Trophoblast cell (in vitro differentiated cells and primary cell): ENCODE measurements around the gene KIRREL3.

ENCODE experiments used
- DNase-seq, 2 donors: peaks; one replicate each; pipeline ENCODE4 v3.0.0-alpha.2; 2016
- H2AFZ ChIP-seq: 2 replicates; pipeline ENCODE4 v1.6.1; 2013; ENCODE audit warnings: low read length, moderate library complexity, mild to moderate bottlenecking; ENCODE audit not compliant: insufficient read depth, poor library complexity
- H2AK5ac ChIP-seq: 2 replicates; pipeline ENCODE4 v1.6.1; 2013; ENCODE audit warnings: mild to moderate bottlenecking, low read length
- H2BK120ac ChIP-seq: 2 replicates; pipeline ENCODE4 v1.6.1; 2013; ENCODE audit warnings: low read length, mild to moderate bottlenecking, moderate library complexity; ENCODE audit not compliant: insufficient read depth, poor library complexity
- H2BK12ac ChIP-seq: 2 replicates; pipeline ENCODE4 v1.6.1; 2013; ENCODE audit warnings: mild to moderate bottlenecking, low read length, moderate library complexity
- H2BK5ac ChIP-seq: 2 replicates; pipeline ENCODE4 v1.6.1; 2013; ENCODE audit warnings: low read length, low read depth, moderate library complexity, mild to moderate bottlenecking; ENCODE audit not compliant: poor library complexity
- H3K14ac ChIP-seq: 2 replicates; pipeline ENCODE4 v1.6.1; 2013; ENCODE audit warnings: mild to moderate bottlenecking, low read length
- H3K18ac ChIP-seq: 2 replicates; pipeline ENCODE4 v1.6.1; 2013; ENCODE audit warnings: mild to moderate bottlenecking, low read length
- H3K23ac ChIP-seq: 2 replicates; pipeline ENCODE4 v1.6.1; 2013; ENCODE audit warnings: low read length
- H3K27ac ChIP-seq: 2 replicates; pipeline ENCODE4 v1.5.1; 2013; ENCODE audit warnings: low read depth, mild to moderate bottlenecking, inconsistent platforms, low read length, moderate library complexity
- H3K27me3 ChIP-seq: 2 replicates; pipeline ENCODE4 v1.6.1; 2013; ENCODE audit warnings: inconsistent platforms, mild to moderate bottlenecking, low read length, moderate library complexity; ENCODE audit not compliant: insufficient read depth
- H3K36me3 ChIP-seq, 2 experiments: 1 replicate in 1 of 2; 2 replicates in 1 of 2; pipeline ENCODE4 v1.6.1; 2013; ENCODE audit warnings: low read length in 2 of 2, mild to moderate bottlenecking in 2 of 2, moderate library complexity in 1 of 2; ENCODE audit not compliant: insufficient read depth in 2 of 2, control insufficient read depth in 1 of 2
- H3K4ac ChIP-seq: 2 replicates; pipeline ENCODE4 v1.6.1; 2013; ENCODE audit warnings: low read depth, mild to moderate bottlenecking, low read length, moderate library complexity
- H3K4me1 ChIP-seq, 2 experiments: 1 replicate in 1 of 2; 2 replicates in 1 of 2; pipeline ENCODE4 v1.6.1; 2013; ENCODE audit warnings: low read length in 2 of 2, mild to moderate bottlenecking in 2 of 2, moderate library complexity in 1 of 2; ENCODE audit not compliant: insufficient read depth in 2 of 2, control insufficient read depth in 1 of 2
- H3K4me2 ChIP-seq: 2 replicates; pipeline ENCODE4 v1.6.1; 2013; ENCODE audit warnings: inconsistent platforms, mild to moderate bottlenecking, low read length, moderate library complexity
- H3K4me3 ChIP-seq: 2 replicates; pipeline ENCODE4 v1.5.1; 2013; ENCODE audit warnings: mild to moderate bottlenecking, low read depth, low read length, inconsistent platforms
- H3K79me1 ChIP-seq: one replicate; pipeline ENCODE4 v1.6.1; 2013; ENCODE audit warnings: low read length
- H3K79me2 ChIP-seq: 2 replicates; pipeline ENCODE4 v1.6.1; 2013; ENCODE audit warnings: low read length, mild to moderate bottlenecking; ENCODE audit not compliant: control insufficient read depth, insufficient read depth, poor library complexity
- H3K9ac ChIP-seq: 2 replicates; pipeline ENCODE4 v1.6.1; 2013; ENCODE audit warnings: mild to moderate bottlenecking, low read length
- H3K9me3 ChIP-seq: 2 replicates; pipeline ENCODE4 v1.6.1; 2013; ENCODE audit warnings: low read depth, mild to moderate bottlenecking, control low read depth, inconsistent platforms, low read length; ENCODE audit not compliant: insufficient read depth
- H4K12ac ChIP-seq: 2 replicates; pipeline ENCODE4 v1.6.1; 2013; ENCODE audit warnings: low read depth, mild to moderate bottlenecking, low read length, moderate library complexity
- H4K8ac ChIP-seq: 2 replicates; pipeline ENCODE4 v1.6.1; 2013; ENCODE audit warnings: low read depth, mild to moderate bottlenecking, low read length, moderate library complexity
- H4K91ac ChIP-seq: one replicate; pipeline ENCODE4 v1.6.1; 2013; ENCODE audit warnings: low read depth, mild to moderate bottlenecking, low read length, moderate library complexity
- WGBS: extraction: QIAGEN DNeasy Blood & Tissue Kit; methylation state at CpG from one replicate; pipeline ENCODE4 v1.1.7; 2013; ENCODE audit warnings: missing lambda C conversion rate; ENCODE audit not compliant: insufficient read length, insufficient coverage; ENCODE audit errors: extremely low coverage; 5-methylcytosine and 5-hydroxymethylcytosine counted together

KIRREL3 gene

DNA sequence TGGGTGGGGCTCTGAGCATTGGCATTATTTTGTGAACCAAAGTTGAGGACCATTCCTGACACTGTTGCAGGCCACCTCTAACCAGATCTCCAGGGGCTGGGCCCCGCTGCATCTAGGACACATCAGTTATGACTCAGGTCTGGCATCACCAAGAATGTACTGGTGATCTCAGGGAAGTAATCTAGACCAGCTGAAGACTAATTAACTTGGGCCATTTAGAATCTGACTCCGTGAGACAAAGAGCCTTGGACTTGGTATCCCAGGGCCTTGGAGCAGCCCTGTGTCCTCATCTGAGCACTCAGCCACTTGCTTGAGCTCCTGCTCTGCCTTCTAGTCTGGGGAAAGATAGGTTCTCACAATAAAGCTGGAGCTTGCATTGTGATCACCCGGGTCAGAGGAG, 200.6 kb downstream of the KIRREL3 start:
- no peaks in the 10 kb centered on the region for H3K4me1 ChIP-seq
- no peak overlapping the region for H2BK120ac ChIP-seq
- H4K8ac ChIP-seq = no peak overlapping the region
- H3K4me2 ChIP-seq = no peak overlapping the region
- no peak overlapping the region for H3K4me3 ChIP-seq
- no peak overlapping the region for H2AFZ ChIP-seq
- H3K18ac ChIP-seq = no peak overlapping the region
- H3K14ac ChIP-seq = no peak overlapping the region
- no peak overlapping the region for H3K27ac ChIP-seq
- no CpG with 5 or more reads among the region's 3 CpGs for WGBS
- no peak overlapping the region for H3K9ac ChIP-seq
- no peak overlapping the region for H3K23ac ChIP-seq
- DNase-seq = no peak
- no peaks in the 10 kb centered on the region for H3K36me3 ChIP-seq
- H2BK12ac ChIP-seq = no peak overlapping the region
- no peaks in the 10 kb centered on the region for H3K79me1 ChIP-seq
- no peak overlapping the region for H2AK5ac ChIP-seq
- no peak overlapping the region for H3K4ac ChIP-seq
- no peaks in the 10 kb centered on the region for H3K27me3 ChIP-seq
- H3K79me2 ChIP-seq = no peaks in the 10 kb centered on the region
- H2BK5ac ChIP-seq = no peak overlapping the region
- H4K91ac ChIP-seq = no peak overlapping the region
- no peak overlapping the region for H4K12ac ChIP-seq
- H3K9me3 ChIP-seq = peaks cover 5% of the 10 kb centered on the region

DNA sequence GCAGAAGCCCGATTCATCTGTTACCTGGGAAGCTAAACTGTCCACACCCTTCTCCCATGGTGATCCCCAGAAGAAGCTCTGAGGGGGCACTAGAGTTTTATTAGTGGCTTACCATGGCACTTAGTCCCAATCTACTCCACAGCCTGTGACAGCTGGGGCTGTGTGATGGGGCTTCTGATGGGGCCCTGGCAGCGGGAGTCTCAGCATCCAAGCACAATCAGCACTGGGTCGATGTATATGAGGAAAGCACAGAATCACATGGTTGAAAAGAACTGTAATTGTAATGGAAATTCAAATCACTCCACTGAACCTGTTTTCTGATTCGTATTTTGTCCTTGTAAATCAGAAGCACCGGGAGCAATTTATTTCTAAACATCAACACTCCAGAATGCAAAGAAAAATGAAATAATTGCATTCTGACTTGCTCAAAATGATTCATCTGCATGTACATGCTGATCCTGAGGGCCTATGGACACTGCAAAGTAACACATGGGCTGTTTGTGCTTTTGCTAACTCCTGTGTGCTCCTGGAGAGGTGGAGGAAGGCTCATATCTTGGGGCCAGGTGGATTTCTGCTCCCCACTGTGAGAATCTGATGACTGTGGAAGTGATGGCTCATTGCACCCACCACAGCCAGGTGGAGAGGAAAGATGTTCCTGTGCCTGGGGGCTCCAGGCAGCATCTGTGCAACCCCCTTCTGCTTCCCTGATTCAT, 203.0 kb downstream of the KIRREL3 start:
- H3K27me3 ChIP-seq = no peaks in the 10 kb centered on the region
- no peaks in the 10 kb centered on the region for H3K36me3 ChIP-seq
- H3K4ac ChIP-seq = no peak overlapping the region
- no peak overlapping the region for H4K8ac ChIP-seq
- no peak overlapping the region for H4K91ac ChIP-seq
- no peak overlapping the region for H2BK120ac ChIP-seq
- H3K14ac ChIP-seq = no peak overlapping the region
- DNase-seq = no peak
- no peak overlapping the region for H3K4me3 ChIP-seq
- H3K79me1 ChIP-seq = no peaks in the 10 kb centered on the region
- no peak overlapping the region for H2AFZ ChIP-seq
- no CpG with 5 or more reads among the region's 5 CpGs for WGBS
- no peak overlapping the region for H3K4me2 ChIP-seq
- no peaks in the 10 kb centered on the region for H3K79me2 ChIP-seq
- no peak overlapping the region for H2BK5ac ChIP-seq
- H3K4me1 ChIP-seq = no peaks in the 10 kb centered on the region
- no peak overlapping the region for H2BK12ac ChIP-seq
- no peak overlapping the region for H3K27ac ChIP-seq
- no peak overlapping the region for H3K23ac ChIP-seq
- peaks cover 5% of the 10 kb centered on the region for H3K9me3 ChIP-seq
- H3K9ac ChIP-seq = no peak overlapping the region
- H4K12ac ChIP-seq = no peak overlapping the region
- H3K18ac ChIP-seq = no peak overlapping the region
- H2AK5ac ChIP-seq = no peak overlapping the region

DNA sequence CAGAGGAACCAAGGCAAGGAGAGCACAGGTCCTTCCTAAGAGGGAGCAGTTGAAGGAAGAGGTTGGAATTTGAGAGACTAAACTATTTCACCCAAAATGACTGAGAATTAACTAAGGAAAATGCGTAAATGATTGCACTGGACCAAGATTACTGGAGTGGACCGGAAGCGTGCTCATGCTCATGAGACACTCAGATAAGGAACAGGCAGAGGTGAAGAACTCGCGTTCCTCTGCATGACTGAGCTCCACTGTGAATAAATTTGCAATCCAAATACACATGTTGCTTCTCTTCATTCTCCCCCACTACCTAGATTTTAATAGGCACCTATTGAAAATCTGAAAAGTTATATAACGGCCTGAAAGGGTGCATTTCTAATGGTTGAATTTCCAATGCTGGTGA, 207.0 kb downstream of the KIRREL3 start:
- Histone ChIP-seq H4K91ac (no peak overlapping the region), H3K9ac (no peak overlapping the region), H4K8ac (no peak overlapping the region), H3K14ac (no peak overlapping the region), H2AFZ (no peak overlapping the region), H3K79me2 (no peaks in the 10 kb centered on the region), H3K4me3 (no peak overlapping the region), H3K18ac (no peak overlapping the region), H3K36me3 (no peaks in the 10 kb centered on the region), H3K23ac (no peak overlapping the region), H3K4me1 (no peaks in the 10 kb centered on the region), H2BK5ac (no peak overlapping the region), H2AK5ac (no peak overlapping the region), H3K27ac (no peak overlapping the region), H3K9me3 (no peaks in the 10 kb centered on the region), H2BK12ac (no peak overlapping the region), H3K4me2 (no peak overlapping the region), H3K27me3 (no peaks in the 10 kb centered on the region), H3K4ac (no peak overlapping the region), H3K79me1 (no peaks in the 10 kb centered on the region), H2BK120ac (no peak overlapping the region), H4K12ac (no peak overlapping the region)
- DNase-seq = no peak
- no CpG with 5 or more reads among the region's 6 CpGs for WGBS

DNA sequence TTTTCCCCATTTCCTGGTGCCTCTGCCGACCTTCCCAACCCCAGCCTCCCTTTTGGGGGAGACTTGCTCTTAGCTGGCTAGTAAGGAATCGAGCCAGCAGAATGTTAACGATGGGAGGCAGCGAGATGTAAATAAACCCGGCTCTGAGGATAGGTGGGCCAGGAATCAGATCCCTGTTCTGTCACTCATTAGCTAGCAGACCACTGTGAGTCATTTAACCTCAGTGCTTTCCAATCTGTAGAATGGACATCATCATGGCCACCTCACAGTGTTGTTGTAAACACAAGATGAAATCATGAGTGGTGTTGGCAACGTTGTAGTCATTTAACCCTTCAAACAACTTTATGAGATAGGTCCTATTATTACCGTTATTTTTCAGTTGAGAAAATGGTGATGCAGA, 208.6 kb downstream of the KIRREL3 start:
- H4K8ac ChIP-seq = no peak overlapping the region
- H2AK5ac ChIP-seq = no peak overlapping the region
- no peaks in the 10 kb centered on the region for H3K79me1 ChIP-seq
- H3K18ac ChIP-seq = no peak overlapping the region
- no peak overlapping the region for H3K4me2 ChIP-seq
- no peak overlapping the region for H4K91ac ChIP-seq
- no peak overlapping the region for H4K12ac ChIP-seq
- WGBS = no CpG with 5 or more reads among the region's 7 CpGs
- no peak overlapping the region for H3K27ac ChIP-seq
- H3K9me3 ChIP-seq = no peaks in the 10 kb centered on the region
- no peaks in the 10 kb centered on the region for H3K36me3 ChIP-seq
- H2BK5ac ChIP-seq = no peak overlapping the region
- no peak for DNase-seq
- no peak overlapping the region for H2AFZ ChIP-seq
- H3K4me1 ChIP-seq = no peaks in the 10 kb centered on the region
- no peak overlapping the region for H3K14ac ChIP-seq
- no peak overlapping the region for H3K9ac ChIP-seq
- no peak overlapping the region for H3K4me3 ChIP-seq
- no peak overlapping the region for H2BK120ac ChIP-seq
- H3K27me3 ChIP-seq = no peaks in the 10 kb centered on the region
- H3K4ac ChIP-seq = no peak overlapping the region
- no peak overlapping the region for H2BK12ac ChIP-seq
- H3K79me2 ChIP-seq = no peaks in the 10 kb centered on the region
- no peak overlapping the region for H3K23ac ChIP-seq
